ENCODE results near the gene NFIB.

Gene NFIB

GRCh38 chr9:14307989-14308852 is 5.7 kb downstream of the NFIB start:
- in situ Hi-C loops (cut with MboI; ENCODE audit: low sequenced_read_pairs): no loop called here

GRCh38 chr9:14306672-14307660 is 7.0 kb downstream of the NFIB start:
- in situ Hi-C loops (cut with MboI; ENCODE audit: low sequenced_read_pairs): no loop called here

GRCh38 chr9:14306188-14306587 is 7.8 kb downstream of the NFIB start:
- in situ Hi-C loops (cut with MboI; ENCODE audit: low sequenced_read_pairs): no loop called here

DNA sequence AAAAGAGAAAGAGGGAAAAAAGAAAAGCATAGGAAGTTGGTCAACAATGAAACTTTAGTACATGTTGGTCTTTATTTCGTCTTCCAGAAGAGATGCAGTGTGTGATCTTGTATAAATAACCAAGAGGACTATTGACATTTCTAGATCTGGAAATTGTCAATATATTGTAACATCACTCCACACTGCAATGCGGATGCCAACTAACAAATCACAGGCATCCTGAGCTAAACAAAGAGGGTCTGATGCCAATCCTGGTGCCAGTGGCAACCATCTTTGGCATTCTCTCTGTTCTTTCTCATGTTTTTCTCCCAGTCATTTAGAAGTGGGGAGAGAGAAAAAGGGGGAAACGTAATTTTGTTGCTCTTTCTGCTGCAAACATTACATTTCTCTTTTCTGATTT is 9.7 kb downstream of the NFIB start:
- in situ Hi-C loops (cut with MboI; ENCODE audit: low sequenced_read_pairs): no loop called here

GRCh38 chr9:14303521-14303920 is 10.4 kb downstream of the NFIB start:
- in situ Hi-C loops (cut with MboI; ENCODE audit: low sequenced_read_pairs): no loop called here

GRCh38 chr9:14303100-14303499 is 10.8 kb downstream of the NFIB start:
- in situ Hi-C loops (cut with MboI; ENCODE audit: low sequenced_read_pairs): no loop called here

DNA sequence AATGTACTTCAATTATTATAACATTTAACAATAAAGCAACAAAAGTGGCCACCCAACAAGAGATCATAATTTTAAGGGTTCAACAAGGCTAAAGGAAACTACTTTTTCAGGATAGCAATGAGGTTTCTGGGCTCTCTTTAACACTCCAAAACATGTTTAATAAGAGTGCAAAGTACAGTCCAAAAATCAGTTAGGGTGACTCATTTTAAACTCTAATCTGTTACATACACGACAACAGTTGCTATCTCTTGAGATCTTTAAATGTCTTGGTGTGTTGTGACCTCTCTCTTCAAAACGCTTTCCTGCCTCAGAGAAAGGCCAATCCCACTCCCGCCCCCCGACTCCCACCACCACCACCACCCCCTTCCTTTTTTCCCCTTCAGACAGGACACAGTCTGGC is 11.5 kb downstream of the NFIB start:
- in situ Hi-C loops (cut with MboI; ENCODE audit: low sequenced_read_pairs): no loop called here

DNA sequence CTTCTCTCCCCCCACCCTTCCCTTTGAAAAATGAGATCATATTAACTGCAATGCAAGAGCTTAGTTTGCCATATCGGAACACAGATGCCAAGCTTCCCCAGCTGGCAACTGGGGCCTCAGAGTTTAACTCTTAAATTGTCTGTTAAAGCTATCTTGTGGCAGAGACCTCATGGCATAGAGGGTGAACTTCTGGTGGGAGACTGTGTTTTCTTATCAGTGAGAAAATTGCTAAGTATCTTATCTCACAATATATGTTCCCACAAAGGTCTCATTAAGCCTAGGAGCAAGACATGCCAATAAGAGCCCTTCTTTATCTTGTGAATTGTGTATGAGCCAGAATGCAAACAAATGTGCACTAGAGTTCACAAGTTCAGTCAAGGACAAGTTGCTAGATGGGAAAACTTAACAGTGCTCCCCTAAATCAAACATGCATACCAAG is 12.3 kb downstream of the NFIB start:
- in situ Hi-C loops (cut with MboI; ENCODE audit: low sequenced_read_pairs): no loop called here

- in situ Hi-C loops (cut with MboI; ENCODE audit: low sequenced_read_pairs): no loop called here
These were observed 12.9 kb downstream of the NFIB start for GRCh38 chr9:14301006-14301405.

DNA sequence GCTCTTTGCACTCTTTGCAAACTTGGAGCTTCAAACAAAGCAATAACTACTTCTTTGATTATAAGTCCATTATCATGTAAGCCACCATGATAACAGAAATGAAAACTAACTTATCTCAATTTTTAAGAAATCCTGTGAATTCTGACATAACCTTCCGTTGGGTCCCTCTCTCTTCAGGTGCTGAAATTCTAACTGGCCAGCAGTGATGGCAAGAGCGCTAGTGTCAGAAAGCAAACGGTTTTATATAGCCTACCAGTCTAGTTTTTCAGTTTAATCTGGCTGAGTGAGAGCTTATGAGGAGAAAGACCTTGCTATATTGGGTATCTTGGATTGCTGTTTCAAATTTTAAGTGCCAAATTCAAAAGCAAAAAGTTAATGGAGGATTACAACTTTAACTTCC is 13.4 kb downstream of the NFIB start:
- in situ Hi-C loops (cut with MboI; ENCODE audit: low sequenced_read_pairs): no loop called here

DNA sequence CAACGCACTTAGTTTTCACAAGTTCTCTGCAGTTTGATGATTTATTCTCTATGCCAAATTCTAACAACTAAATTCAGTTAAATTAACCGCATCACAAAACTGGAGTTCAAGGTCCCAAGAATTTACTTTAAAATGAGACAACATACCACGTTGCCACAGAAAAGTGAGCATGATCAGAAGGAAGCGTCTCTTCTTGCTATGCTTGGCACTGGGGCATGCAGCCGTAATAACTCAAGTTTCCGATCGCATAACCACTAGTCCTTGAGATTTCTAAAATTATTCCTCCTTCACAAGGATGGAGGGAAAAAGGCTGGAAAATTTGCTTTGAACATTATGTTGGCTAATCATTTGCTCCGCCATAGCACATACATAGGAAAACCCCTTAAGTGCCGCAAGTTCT is 13.9 kb downstream of the NFIB start:
- in situ Hi-C loops (cut with MboI; ENCODE audit: low sequenced_read_pairs): no loop called here

- in situ Hi-C loops (cut with MboI; ENCODE audit: low sequenced_read_pairs): no loop called here
These were observed 15.3 kb downstream of the NFIB start for GRCh38 chr9:14298601-14299022.

DNA sequence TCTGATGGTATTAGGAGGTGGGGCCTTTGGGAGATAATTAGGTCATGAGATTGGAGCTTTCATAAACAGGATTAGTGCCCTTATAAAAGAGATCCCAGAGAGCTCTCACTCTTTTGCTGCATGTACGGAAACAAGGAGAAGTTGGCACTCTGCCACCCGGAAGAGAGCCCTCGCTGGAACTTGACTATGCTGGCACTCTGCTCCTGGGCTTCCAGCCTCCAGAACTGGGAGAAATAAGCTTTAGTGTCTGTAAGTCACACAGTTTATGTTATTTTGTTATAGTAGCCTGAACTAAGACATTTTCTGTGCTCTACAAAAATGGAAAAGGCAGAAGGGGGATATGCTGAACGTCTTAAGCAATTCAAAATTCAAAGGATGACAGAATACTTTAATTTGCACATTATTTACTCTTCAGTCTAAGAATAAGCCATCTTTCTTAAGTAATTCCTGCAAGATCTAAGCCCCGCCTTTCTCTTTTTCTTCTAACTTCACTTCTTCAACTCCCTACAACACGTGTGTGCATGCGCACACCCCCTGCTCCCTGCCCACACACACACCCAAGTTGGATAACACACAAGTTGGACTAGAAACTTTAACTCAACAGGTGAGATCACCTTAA is 17.3 kb downstream of the NFIB start:
- in situ Hi-C loops (cut with MboI; ENCODE audit: low sequenced_read_pairs): no loop called here

GRCh38 chr9:14294659-14295058 is 19.3 kb downstream of the NFIB start:
- in situ Hi-C loops (cut with MboI; ENCODE audit: low sequenced_read_pairs): no loop called here

DNA sequence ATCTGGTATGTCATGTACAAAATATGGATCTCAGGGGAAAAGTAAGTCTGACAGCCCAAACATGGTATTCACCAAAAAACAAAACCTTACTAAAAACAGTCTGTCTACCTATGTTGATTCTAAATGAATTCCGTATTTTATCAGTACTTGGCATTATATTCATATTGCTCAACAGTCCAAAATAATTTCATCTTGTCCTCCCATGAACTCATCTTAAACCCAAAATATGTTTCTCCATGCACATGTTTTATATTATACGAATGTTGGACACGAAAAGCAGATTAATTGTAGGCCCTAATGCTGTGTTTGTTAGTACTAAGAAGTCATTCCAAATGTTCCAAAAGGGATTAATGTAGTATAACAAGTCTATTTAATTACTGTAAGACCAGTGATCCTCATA is 20.1 kb downstream of the NFIB start:
- in situ Hi-C loops (cut with MboI; ENCODE audit: low sequenced_read_pairs): no loop called here

GRCh38 chr9:14292181-14292739 is 21.7 kb downstream of the NFIB start:
- in situ Hi-C loops (cut with MboI; ENCODE audit: low sequenced_read_pairs): no loop called here

- in situ Hi-C loops (cut with MboI; ENCODE audit: low sequenced_read_pairs): no loop called here
These were observed 24.0 kb downstream of the NFIB start for GRCh38 chr9:14289916-14290315.

GRCh38 chr9:14288433-14288832 is 25.5 kb downstream of the NFIB start:
- in situ Hi-C loops (cut with MboI; ENCODE audit: low sequenced_read_pairs): no loop called here

- in situ Hi-C loops (cut with MboI; ENCODE audit: low sequenced_read_pairs): no loop called here
These were observed 27.8 kb downstream of the NFIB start for GRCh38 chr9:14286121-14286520.

DNA sequence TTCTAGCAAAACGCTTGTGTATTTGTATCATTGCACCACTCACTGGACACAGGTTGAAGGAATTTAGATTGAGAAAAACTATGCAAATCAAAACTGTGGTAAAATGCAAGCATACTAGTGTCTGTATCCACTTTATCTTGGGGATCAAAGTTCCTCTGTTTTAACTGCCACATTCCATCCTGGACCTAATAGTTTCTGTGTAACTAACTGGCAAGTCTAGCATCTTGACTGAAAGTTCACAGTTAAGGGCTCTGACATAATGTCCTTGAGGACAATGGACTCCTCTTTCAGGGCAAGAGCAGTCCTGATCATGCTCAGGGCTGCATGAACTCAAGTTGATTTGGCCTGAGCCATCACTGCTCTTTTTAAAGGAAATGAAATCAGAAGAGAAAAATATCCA is 30.7 kb downstream of the NFIB start:
- in situ Hi-C loops (cut with MboI; ENCODE audit: low sequenced_read_pairs): no loop called here

DNA sequence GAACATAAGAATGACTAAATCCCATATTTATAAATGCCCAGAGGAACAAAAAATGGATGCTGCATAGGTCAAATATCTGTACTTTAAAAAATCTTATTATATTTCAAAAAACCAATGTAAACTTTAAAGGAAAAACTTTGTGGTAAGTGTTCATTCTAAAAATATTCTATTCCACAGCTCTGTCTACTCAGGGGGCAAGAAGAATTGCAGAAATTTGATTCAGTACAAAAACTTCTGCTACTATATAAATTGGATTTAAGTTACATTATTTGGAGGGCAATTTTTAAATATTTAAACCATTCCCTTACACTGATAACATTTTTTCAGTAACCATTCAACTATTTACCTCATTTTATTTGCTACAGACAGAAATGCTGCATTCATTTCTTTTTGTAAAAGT is 32.1 kb downstream of the NFIB start:
- in situ Hi-C loops (cut with MboI; ENCODE audit: low sequenced_read_pairs): no loop called here

Data from HL-60/S4 treated with retinoic acid at 250 ng/mL for 4 days and 3 days (cell line).